Globus pallidus (tissue), 1 donor: Measurements from ENCODE around the gene PRXL2B.
"Not testable (repeated sequence)": the region's sequence is repeated elsewhere in the genome, so short reads cannot be mapped to it uniquely, and the experiment has no call there.

Experiments
- DNase-seq: peaks from one replicate; pipeline ENCODE4 v3.0.0-alpha.2; 2015; ENCODE audit warnings: low spot score

PRXL2B gene

GRCh38 chr1:2550309-2550861 is 36.2 kb upstream of the PRXL2B start:
- DNase-seq, result not testable (repeated sequence)

GRCh38 chr1:2551544-2551943 is 35.0 kb upstream of the PRXL2B start:
- not testable (repeated sequence) for DNase-seq

GRCh38 chr1:2552189-2552588 is 34.4 kb upstream of the PRXL2B start:
- no peak for DNase-seq

- not testable (repeated sequence) for DNase-seq
These were observed 33.5 kb upstream of the PRXL2B start for GRCh38 chr1:2553076-2553475.

- no peak for DNase-seq
These were observed 32.5 kb upstream of the PRXL2B start for GRCh38 chr1:2553871-2554620.

- no peak for DNase-seq
These were observed 31.8 kb upstream of the PRXL2B start for GRCh38 chr1:2554621-2555387.

GRCh38 chr1:2555634-2556276 is 30.8 kb upstream of the PRXL2B start:
- peak; percentile 41 for DNase-seq

GRCh38 chr1:2556277-2556677 is 30.3 kb upstream of the PRXL2B start, which contains the start of gene TNFRSF14:
TSS of gene TNFRSF14 (plus strand) at chr1:2556371. CDS start at chr1:2556665, 294 bp downstream.
- peak; percentile 18 for DNase-seq

- no peak for DNase-seq
These were observed 29.7 kb upstream of the PRXL2B start for GRCh38 chr1:2556678-2557481.

- DNase-seq, result no peak
These were observed 28.8 kb upstream of the PRXL2B start for GRCh38 chr1:2557482-2558400.

GRCh38 chr1:2558420-2558819 is 28.2 kb upstream of the PRXL2B start:
- no peak for DNase-seq

GRCh38 chr1:2558861-2559260 is 27.7 kb upstream of the PRXL2B start:
- DNase-seq, result no peak

GRCh38 chr1:2559509-2560298 is 26.9 kb upstream of the PRXL2B start:
- no peak for DNase-seq

- DNase-seq, result no peak
These were observed 26.1 kb upstream of the PRXL2B start for GRCh38 chr1:2560299-2561073.

- no peak for DNase-seq
These were observed 25.1 kb upstream of the PRXL2B start for GRCh38 chr1:2561446-2561845.

- no peak for DNase-seq
These were observed 24.4 kb upstream of the PRXL2B start for GRCh38 chr1:2561898-2562895.

- no peak for DNase-seq
These were observed 23.4 kb upstream of the PRXL2B start for GRCh38 chr1:2563205-2563604.
